ENCODE results near the gene IGFLR1. TPM values are rescaled to one million over a fixed set of nuclear protein-coding genes. Genes with fewer than 3 reads are reported as not detected.
A peak's percentile ranks its signal among the peaks of the same experiment; 100 is the strongest.

The IGFLR1 gene
- total and polyA plus RNA-seq, 4 donors = 7.0 to 59.7 (median 31.2) TPM

DNA sequence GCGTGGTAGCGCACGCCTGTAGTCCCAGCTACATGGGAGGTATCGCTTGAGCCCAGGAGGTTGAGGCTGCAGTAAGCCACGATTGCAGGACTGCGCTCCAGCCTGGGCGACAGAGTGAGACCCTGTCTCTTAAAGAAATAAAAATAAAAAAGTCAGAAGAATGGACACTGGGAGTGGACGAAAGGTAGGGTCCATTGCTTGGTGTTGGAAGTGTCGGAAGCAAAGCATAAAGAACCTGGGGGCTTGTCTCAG, 32.7 kb upstream of the IGFLR1 start:
- H3K9me3 ChIP-seq (ENCODE audit: control insufficient read depth in 4 of 4, low read length in 3 of 4) = no peaks in the 10 kb centered on the region
- no peaks in the 10 kb centered on the region for H3K36me3 ChIP-seq (ENCODE audit: control insufficient read depth in 4 of 4, insufficient read depth in 3 of 4, low read depth in 1 of 4, low read length in 3 of 4)
- H3K9ac ChIP-seq (ENCODE audit: low read depth in 1 of 2, low read length in 2 of 2) = no peak overlapping the region
- H3K27ac ChIP-seq (ENCODE audit: low read depth in 1 of 2, low read length in 2 of 2) = no peak overlapping the region
- DNase-seq (ENCODE audit: low spot score) = no peak
- peaks cover 0 to 5% (median 4%) of the 10 kb centered on the region in 4 donors for H3K4me1 ChIP-seq (ENCODE audit: control insufficient read depth in 4 of 4, insufficient read depth in 4 of 4, low read length in 3 of 4)
- 40% methylated on average over 9 of the region's 9 CpGs for WGBS
- peak overlapping the region in 1 of 3 donors; percentile 71 for H3K4me3 ChIP-seq (ENCODE audit: low read depth in 1 of 3, low read length in 3 of 3)
- TF ChIP-seq CTCF (IDR thresholded peaks at IDR 0.05; ENCODE audit: low read depth, low read length, missing input control) = no peak
- no peak for TF ChIP-seq ATF3 (IDR thresholded peaks at IDR 0.05)
- TF ChIP-seq FOXA2 (IDR thresholded peaks at IDR 0.05) = no peak
- no peak for TF ChIP-seq SP1 (IDR thresholded peaks at IDR 0.05)
- no peak for TF ChIP-seq NR2F2 (IDR thresholded peaks at IDR 0.05)
- no peak for TF ChIP-seq FOXA1 (IDR thresholded peaks at IDR 0.05)
- no peak for TF ChIP-seq RAD21 (IDR thresholded peaks at IDR 0.05)
- no peak for TF ChIP-seq GABPA (IDR thresholded peaks at IDR 0.05 in 1 of 2, conservative IDR thresholded peaks at IDR 0.05 in 1 of 2)
- no peak for TF ChIP-seq YY1 (IDR thresholded peaks at IDR 0.05)
- TF ChIP-seq MAX (IDR thresholded peaks at IDR 0.05) = no peak
- TF ChIP-seq JUND (IDR thresholded peaks at IDR 0.05) = no peak
- TF ChIP-seq, protein P1, sequence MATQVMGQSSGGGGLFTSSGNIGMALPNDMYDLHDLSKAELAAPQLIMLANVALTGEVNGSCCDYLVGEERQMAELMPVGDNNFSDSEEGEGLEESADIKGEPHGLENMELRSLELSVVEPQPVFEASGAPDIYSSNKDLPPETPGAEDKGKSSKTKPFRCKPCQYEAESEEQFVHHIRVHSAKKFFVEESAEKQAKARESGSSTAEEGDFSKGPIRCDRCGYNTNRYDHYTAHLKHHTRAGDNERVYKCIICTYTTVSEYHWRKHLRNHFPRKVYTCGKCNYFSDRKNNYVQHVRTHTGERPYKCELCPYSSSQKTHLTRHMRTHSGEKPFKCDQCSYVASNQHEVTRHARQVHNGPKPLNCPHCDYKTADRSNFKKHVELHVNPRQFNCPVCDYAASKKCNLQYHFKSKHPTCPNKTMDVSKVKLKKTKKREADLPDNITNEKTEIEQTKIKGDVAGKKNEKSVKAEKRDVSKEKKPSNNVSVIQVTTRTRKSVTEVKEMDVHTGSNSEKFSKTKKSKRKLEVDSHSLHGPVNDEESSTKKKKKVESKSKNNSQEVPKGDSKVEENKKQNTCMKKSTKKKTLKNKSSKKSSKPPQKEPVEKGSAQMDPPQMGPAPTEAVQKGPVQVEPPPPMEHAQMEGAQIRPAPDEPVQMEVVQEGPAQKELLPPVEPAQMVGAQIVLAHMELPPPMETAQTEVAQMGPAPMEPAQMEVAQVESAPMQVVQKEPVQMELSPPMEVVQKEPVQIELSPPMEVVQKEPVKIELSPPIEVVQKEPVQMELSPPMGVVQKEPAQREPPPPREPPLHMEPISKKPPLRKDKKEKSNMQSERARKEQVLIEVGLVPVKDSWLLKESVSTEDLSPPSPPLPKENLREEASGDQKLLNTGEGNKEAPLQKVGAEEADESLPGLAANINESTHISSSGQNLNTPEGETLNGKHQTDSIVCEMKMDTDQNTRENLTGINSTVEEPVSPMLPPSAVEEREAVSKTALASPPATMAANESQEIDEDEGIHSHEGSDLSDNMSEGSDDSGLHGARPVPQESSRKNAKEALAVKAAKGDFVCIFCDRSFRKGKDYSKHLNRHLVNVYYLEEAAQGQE (IDR thresholded peaks at IDR 0.05) = no peak
- TF ChIP-seq TAF1 (conservative IDR thresholded peaks at IDR 0.05) = no peak
- TF ChIP-seq RXRA (IDR thresholded peaks at IDR 0.05) = no peak
- TF ChIP-seq EGR1 (IDR thresholded peaks at IDR 0.05; ENCODE audit: low read depth in 2 of 2) = no peak
- TF ChIP-seq, protein P2, sequence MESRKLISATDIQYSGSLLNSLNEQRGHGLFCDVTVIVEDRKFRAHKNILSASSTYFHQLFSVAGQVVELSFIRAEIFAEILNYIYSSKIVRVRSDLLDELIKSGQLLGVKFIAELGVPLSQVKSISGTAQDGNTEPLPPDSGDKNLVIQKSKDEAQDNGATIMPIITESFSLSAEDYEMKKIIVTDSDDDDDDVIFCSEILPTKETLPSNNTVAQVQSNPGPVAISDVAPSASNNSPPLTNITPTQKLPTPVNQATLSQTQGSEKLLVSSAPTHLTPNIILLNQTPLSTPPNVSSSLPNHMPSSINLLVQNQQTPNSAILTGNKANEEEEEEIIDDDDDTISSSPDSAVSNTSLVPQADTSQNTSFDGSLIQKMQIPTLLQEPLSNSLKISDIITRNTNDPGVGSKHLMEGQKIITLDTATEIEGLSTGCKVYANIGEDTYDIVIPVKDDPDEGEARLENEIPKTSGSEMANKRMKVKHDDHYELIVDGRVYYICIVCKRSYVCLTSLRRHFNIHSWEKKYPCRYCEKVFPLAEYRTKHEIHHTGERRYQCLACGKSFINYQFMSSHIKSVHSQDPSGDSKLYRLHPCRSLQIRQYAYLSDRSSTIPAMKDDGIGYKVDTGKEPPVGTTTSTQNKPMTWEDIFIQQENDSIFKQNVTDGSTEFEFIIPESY (IDR thresholded peaks at IDR 0.05) = no peak
- TF ChIP-seq HNF4G (IDR thresholded peaks at IDR 0.05) = no peak
- TF ChIP-seq HNF4A (conservative IDR thresholded peaks at IDR 0.05) = no peak
- H3K27me3 ChIP-seq (ENCODE audit: control insufficient read depth in 4 of 4, insufficient read depth in 4 of 4, low read length in 3 of 4) = no peaks in the 10 kb centered on the region

All from liver (tissue), 9 donors.